ENCODE measurements around the gene LYST.
"Not testable (repeated sequence)": the region's sequence is repeated elsewhere in the genome, so short reads cannot be mapped to it uniquely, and the experiment has no call there.

The LYST gene

GRCh38 chr1:235651170-235651806, 215.4 kb downstream of the LYST start:
- no peak for ATAC-seq

- ATAC-seq, result no peak
Measured at GRCh38 chr1:235650341-235651169, 216.2 kb downstream of the LYST start.

- ATAC-seq, result peak; percentile 26 to 36
Measured at GRCh38 chr1:235649368-235650163, 217.1 kb downstream of the LYST start, which contains the start of gene GNG4. Gene GNG4 (minus strand): TSS chr1:235649784. CDS start chr1:235583838, 65,946 bp downstream.

- ATAC-seq, result peak; percentile 65 to 69
Measured at GRCh38 chr1:235648954-235649367, 217.7 kb downstream of the LYST start.

- ATAC-seq, result no peak
Measured at GRCh38 chr1:235648407-235648907, 218.2 kb downstream of the LYST start.

- not testable (repeated sequence) for ATAC-seq
Measured at GRCh38 chr1:235647537-235647936, 219.2 kb downstream of the LYST start.

- ATAC-seq, result no peak
Measured at GRCh38 chr1:235646463-235646862, 220.2 kb downstream of the LYST start.

- no peak for ATAC-seq
Measured at GRCh38 chr1:235644693-235645305, 221.9 kb downstream of the LYST start.

GRCh38 chr1:235643837-235644692, 222.6 kb downstream of the LYST start:
- no peak for ATAC-seq

- no peak for ATAC-seq
Measured at GRCh38 chr1:235642943-235643371, 223.7 kb downstream of the LYST start.

GRCh38 chr1:235642011-235642942, 224.4 kb downstream of the LYST start:
- ATAC-seq, result peak; percentile 62 to 70

GRCh38 chr1:235640580-235640979, 226.1 kb downstream of the LYST start:
- no peak for ATAC-seq

GRCh38 chr1:235639226-235640205, 227.2 kb downstream of the LYST start:
- no peak for ATAC-seq

GRCh38 chr1:235638612-235639011, 228.1 kb downstream of the LYST start:
- not testable (repeated sequence) for ATAC-seq

- ATAC-seq, result no peak
Measured at GRCh38 chr1:235637756-235638534, 228.8 kb downstream of the LYST start.

- no peak for ATAC-seq
Measured at GRCh38 chr1:235635938-235636662, 230.6 kb downstream of the LYST start.
